AG09319 (cell line): Measurements from ENCODE around the gene MPHOSPH8.

Source experiments
- DNase-seq: peaks from one replicate; pipeline ENCODE4 v3.0.0-alpha.2; 2010; ENCODE audit warnings: low read depth; ENCODE audit errors: extremely low read depth
- CTCF ChIP-seq: IDR thresholded peaks from 2 replicates; pipeline ENCODE4 v1.5.1; 2011; ENCODE audit warnings: low read depth, mild to moderate bottlenecking, inconsistent platforms, low read length, moderate library complexity

MPHOSPH8 gene

GRCh38 chr13:19592657-19593180 is 40.7 kb upstream of the MPHOSPH8 start:
- no peak for DNase-seq
- TF ChIP-seq CTCF: no peak

GRCh38 chr13:19596086-19596485 is 37.4 kb upstream of the MPHOSPH8 start:
- no peak for TF ChIP-seq CTCF
- DNase-seq: no peak

- no peak for TF ChIP-seq CTCF
- no peak for DNase-seq
Observed at GRCh38 chr13:19596960-19597361, 36.5 kb upstream of the MPHOSPH8 start.

- no peak for DNase-seq
- no peak for TF ChIP-seq CTCF
Observed at GRCh38 chr13:19597523-19597922, 35.9 kb upstream of the MPHOSPH8 start.

- no peak; the same call in 1 of the 2 replicates for TF ChIP-seq CTCF
- DNase-seq: no peak
Observed at GRCh38 chr13:19601749-19602725, 31.4 kb upstream of the MPHOSPH8 start.

GRCh38 chr13:19604306-19604705 is 29.2 kb upstream of the MPHOSPH8 start:
- no peak for TF ChIP-seq CTCF
- no peak for DNase-seq

- no peak for DNase-seq
- TF ChIP-seq CTCF: no peak
Observed at GRCh38 chr13:19605161-19605955, 28.1 kb upstream of the MPHOSPH8 start.
